ENCODE results near the gene CUL3. TPM values are rescaled to one million over a fixed set of nuclear protein-coding genes. Genes with fewer than 3 reads are reported as not detected.

The CUL3 gene
- total RNA-seq, 1 experiment from 2014 or later, result 86.2 TPM

DNA sequence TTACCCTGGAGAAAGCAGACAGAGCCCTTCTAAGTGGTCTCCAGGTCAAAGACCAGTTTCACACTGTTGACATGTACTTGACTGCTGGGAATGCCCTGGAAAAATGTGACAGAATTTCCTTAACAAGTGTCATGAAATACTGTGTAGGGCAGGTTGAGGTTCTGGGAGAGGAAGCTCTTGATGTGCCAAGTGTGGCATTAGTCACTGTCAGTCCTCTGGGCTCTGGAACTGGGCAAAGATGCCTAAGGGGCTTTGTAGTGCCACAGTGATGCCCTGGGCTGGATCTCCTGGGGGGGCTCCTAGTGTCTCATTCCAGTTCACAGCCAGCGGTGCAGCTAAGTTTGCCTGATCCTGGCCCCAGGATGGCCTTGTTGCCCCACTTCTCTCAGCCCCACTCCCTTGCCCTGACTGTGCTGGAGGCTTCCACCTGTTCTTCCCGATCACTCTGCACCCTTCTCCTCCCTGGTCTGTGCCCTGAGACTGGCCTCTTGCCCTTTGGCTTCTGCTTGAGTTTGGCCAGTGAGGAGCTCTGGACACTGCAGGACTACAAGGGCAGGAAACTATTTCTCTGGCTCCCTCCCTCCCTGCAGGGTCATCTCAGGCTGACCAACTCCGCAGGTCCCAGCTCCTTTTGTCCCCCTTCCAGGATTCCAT lies 156.2 kb downstream of the CUL3 start:
- TF ChIP-seq, protein P1, sequence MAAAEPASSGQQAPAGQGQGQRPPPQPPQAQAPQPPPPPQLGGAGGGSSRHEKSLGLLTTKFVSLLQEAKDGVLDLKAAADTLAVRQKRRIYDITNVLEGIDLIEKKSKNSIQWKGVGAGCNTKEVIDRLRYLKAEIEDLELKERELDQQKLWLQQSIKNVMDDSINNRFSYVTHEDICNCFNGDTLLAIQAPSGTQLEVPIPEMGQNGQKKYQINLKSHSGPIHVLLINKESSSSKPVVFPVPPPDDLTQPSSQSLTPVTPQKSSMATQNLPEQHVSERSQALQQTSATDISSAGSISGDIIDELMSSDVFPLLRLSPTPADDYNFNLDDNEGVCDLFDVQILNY (CRISPR knock-in tag; IDR thresholded peaks at IDR 0.05), result no peak
- TF ChIP-seq NFYB (CRISPR knock-in tag; conservative IDR thresholded peaks at IDR 0.05; ENCODE audit: low read depth) (no peak), FOXP1 (CRISPR knock-in tag; IDR thresholded peaks at IDR 0.05; ENCODE audit: borderline replicate concordance) (no peak), GABPB1 (CRISPR knock-in tag; IDR thresholded peaks at IDR 0.05) (no peak), TEAD1 (CRISPR knock-in tag; IDR thresholded peaks at IDR 0.05) (no peak), ZNF219 (CRISPR knock-in tag; IDR thresholded peaks at IDR 0.05; ENCODE audit: borderline replicate concordance) (no peak), ATF1 (CRISPR knock-in tag; IDR thresholded peaks at IDR 0.05) (no peak), ZNF138 (CRISPR knock-in tag; conservative IDR thresholded peaks at IDR 0.05) (no peak), JUN (CRISPR knock-in tag; IDR thresholded peaks at IDR 0.05) (no peak), CBFB (CRISPR knock-in tag; IDR thresholded peaks at IDR 0.05; ENCODE audit: low read depth) (no peak), GTF2I (CRISPR knock-in tag; conservative IDR thresholded peaks at IDR 0.05) (no peak)
- TF ChIP-seq, protein P2, sequence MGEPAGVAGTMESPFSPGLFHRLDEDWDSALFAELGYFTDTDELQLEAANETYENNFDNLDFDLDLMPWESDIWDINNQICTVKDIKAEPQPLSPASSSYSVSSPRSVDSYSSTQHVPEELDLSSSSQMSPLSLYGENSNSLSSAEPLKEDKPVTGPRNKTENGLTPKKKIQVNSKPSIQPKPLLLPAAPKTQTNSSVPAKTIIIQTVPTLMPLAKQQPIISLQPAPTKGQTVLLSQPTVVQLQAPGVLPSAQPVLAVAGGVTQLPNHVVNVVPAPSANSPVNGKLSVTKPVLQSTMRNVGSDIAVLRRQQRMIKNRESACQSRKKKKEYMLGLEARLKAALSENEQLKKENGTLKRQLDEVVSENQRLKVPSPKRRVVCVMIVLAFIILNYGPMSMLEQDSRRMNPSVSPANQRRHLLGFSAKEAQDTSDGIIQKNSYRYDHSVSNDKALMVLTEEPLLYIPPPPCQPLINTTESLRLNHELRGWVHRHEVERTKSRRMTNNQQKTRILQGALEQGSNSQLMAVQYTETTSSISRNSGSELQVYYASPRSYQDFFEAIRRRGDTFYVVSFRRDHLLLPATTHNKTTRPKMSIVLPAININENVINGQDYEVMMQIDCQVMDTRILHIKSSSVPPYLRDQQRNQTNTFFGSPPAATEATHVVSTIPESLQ (CRISPR knock-in tag; IDR thresholded peaks at IDR 0.05), result no peak
- TF ChIP-seq, protein P3, sequence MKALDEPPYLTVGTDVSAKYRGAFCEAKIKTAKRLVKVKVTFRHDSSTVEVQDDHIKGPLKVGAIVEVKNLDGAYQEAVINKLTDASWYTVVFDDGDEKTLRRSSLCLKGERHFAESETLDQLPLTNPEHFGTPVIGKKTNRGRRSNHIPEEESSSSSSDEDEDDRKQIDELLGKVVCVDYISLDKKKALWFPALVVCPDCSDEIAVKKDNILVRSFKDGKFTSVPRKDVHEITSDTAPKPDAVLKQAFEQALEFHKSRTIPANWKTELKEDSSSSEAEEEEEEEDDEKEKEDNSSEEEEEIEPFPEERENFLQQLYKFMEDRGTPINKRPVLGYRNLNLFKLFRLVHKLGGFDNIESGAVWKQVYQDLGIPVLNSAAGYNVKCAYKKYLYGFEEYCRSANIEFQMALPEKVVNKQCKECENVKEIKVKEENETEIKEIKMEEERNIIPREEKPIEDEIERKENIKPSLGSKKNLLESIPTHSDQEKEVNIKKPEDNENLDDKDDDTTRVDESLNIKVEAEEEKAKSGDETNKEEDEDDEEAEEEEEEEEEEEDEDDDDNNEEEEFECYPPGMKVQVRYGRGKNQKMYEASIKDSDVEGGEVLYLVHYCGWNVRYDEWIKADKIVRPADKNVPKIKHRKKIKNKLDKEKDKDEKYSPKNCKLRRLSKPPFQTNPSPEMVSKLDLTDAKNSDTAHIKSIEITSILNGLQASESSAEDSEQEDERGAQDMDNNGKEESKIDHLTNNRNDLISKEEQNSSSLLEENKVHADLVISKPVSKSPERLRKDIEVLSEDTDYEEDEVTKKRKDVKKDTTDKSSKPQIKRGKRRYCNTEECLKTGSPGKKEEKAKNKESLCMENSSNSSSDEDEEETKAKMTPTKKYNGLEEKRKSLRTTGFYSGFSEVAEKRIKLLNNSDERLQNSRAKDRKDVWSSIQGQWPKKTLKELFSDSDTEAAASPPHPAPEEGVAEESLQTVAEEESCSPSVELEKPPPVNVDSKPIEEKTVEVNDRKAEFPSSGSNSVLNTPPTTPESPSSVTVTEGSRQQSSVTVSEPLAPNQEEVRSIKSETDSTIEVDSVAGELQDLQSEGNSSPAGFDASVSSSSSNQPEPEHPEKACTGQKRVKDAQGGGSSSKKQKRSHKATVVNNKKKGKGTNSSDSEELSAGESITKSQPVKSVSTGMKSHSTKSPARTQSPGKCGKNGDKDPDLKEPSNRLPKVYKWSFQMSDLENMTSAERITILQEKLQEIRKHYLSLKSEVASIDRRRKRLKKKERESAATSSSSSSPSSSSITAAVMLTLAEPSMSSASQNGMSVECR (CRISPR knock-in tag; IDR thresholded peaks at IDR 0.05; ENCODE audit: borderline replicate concordance), result no peak
- TF ChIP-seq, protein P4, sequence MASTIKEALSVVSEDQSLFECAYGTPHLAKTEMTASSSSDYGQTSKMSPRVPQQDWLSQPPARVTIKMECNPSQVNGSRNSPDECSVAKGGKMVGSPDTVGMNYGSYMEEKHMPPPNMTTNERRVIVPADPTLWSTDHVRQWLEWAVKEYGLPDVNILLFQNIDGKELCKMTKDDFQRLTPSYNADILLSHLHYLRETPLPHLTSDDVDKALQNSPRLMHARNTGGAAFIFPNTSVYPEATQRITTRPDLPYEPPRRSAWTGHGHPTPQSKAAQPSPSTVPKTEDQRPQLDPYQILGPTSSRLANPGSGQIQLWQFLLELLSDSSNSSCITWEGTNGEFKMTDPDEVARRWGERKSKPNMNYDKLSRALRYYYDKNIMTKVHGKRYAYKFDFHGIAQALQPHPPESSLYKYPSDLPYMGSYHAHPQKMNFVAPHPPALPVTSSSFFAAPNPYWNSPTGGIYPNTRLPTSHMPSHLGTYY (CRISPR knock-in tag; IDR thresholded peaks at IDR 0.05), result no peak
- TF ChIP-seq, protein P5, sequence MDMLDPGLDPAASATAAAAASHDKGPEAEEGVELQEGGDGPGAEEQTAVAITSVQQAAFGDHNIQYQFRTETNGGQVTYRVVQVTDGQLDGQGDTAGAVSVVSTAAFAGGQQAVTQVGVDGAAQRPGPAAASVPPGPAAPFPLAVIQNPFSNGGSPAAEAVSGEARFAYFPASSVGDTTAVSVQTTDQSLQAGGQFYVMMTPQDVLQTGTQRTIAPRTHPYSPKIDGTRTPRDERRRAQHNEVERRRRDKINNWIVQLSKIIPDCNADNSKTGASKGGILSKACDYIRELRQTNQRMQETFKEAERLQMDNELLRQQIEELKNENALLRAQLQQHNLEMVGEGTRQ (CRISPR knock-in tag; IDR thresholded peaks at IDR 0.05), result no peak
- TF ChIP-seq, protein P6, sequence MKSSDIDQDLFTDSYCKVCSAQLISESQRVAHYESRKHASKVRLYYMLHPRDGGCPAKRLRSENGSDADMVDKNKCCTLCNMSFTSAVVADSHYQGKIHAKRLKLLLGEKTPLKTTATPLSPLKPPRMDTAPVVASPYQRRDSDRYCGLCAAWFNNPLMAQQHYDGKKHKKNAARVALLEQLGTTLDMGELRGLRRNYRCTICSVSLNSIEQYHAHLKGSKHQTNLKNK (CRISPR knock-in tag; IDR thresholded peaks at IDR 0.05), result no peak
- TF ChIP-seq, protein P7, sequence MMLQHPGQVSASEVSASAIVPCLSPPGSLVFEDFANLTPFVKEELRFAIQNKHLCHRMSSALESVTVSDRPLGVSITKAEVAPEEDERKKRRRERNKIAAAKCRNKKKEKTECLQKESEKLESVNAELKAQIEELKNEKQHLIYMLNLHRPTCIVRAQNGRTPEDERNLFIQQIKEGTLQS (CRISPR knock-in tag; conservative IDR thresholded peaks at IDR 0.05), result no peak
- H3K27ac Mint-ChIP-seq, result no peak overlapping the region
- peaks cover 60% of the 10 kb centered on the region for H3K9me3 Mint-ChIP-seq
- no peak for ATAC-seq
- H3K36me3 Mint-ChIP-seq, result peaks cover 64% of the 10 kb centered on the region
- H3K4me3 Mint-ChIP-seq, result no peak overlapping the region
- DNase-seq (ENCODE audit: low spot score), result no peak
- H3K27me3 Mint-ChIP-seq (ENCODE audit: low read depth), result peaks cover 3% of the 10 kb centered on the region; the same call in 1 of the 2 replicates
- H3K4me1 Mint-ChIP-seq, result peaks cover 28% of the 10 kb centered on the region
- CTCF ChIA-PET, result no interaction called here
- POLR2A ChIA-PET, result no interaction called here

All from WTC11 (cell line).